DMS114 treated with DMSO at 0.1 percent for 48 hours (cell line): ENCODE data around the gene AADAC.
"Not testable (repeated sequence)": the region's sequence is repeated elsewhere in the genome, so short reads cannot be mapped to it uniquely, and the experiment has no call there.

Source experiments
- DNase-seq: peaks from one replicate; lab custom pipeline; 2025; ENCODE audit not compliant: unreplicated experiment; lab: John Stamatoyannopoulos, UW

AADAC gene

GRCh38 chr3:151813799-151814198, at the start of gene AADAC:
Gene AADAC, plus strand, starts transcription at chr3:151814116. Its CDS starts 47 bp downstream, at chr3:151814163.
- no peak for DNase-seq

- DNase-seq, result not testable (repeated sequence)
These were observed 49.2 kb upstream of the AADAC start for GRCh38 chr3:151764699-151765098.

- no peak for DNase-seq
These were observed 48.2 kb upstream of the AADAC start for GRCh38 chr3:151765685-151766084.

GRCh38 chr3:151766454-151766853, 47.5 kb upstream of the AADAC start:
- no peak for DNase-seq

- no peak for DNase-seq
These were observed 45.5 kb upstream of the AADAC start for GRCh38 chr3:151768393-151768930.

GRCh38 chr3:151769175-151769574, 44.7 kb upstream of the AADAC start:
- no peak for DNase-seq

GRCh38 chr3:151770956-151771355, 43.0 kb upstream of the AADAC start:
- no peak for DNase-seq

- DNase-seq, result no peak
These were observed 41.0 kb upstream of the AADAC start for GRCh38 chr3:151772825-151773480.

GRCh38 chr3:151774235-151774634, 39.7 kb upstream of the AADAC start:
- no peak for DNase-seq

- DNase-seq, result no peak
These were observed 39.0 kb upstream of the AADAC start for GRCh38 chr3:151774910-151775309.

- no peak for DNase-seq
These were observed 38.3 kb upstream of the AADAC start for GRCh38 chr3:151775314-151776258.

- DNase-seq, result no peak
These were observed 37.6 kb upstream of the AADAC start for GRCh38 chr3:151776259-151776740.

- DNase-seq, result no peak
These were observed 36.0 kb upstream of the AADAC start for GRCh38 chr3:151777880-151778279.

- DNase-seq, result no peak
These were observed 26.3 kb upstream of the AADAC start for GRCh38 chr3:151787626-151788025.

GRCh38 chr3:151788401-151788800, 25.5 kb upstream of the AADAC start:
- no peak for DNase-seq

GRCh38 chr3:151789853-151790463, 24.0 kb upstream of the AADAC start:
- no peak for DNase-seq

- DNase-seq, result not testable (repeated sequence)
These were observed 23.2 kb upstream of the AADAC start for GRCh38 chr3:151790763-151791162.

GRCh38 chr3:151792411-151792810, 21.5 kb upstream of the AADAC start:
- DNase-seq, result no peak

GRCh38 chr3:151793636-151794035, 20.3 kb upstream of the AADAC start:
- no peak for DNase-seq

- no peak for DNase-seq
These were observed 19.8 kb upstream of the AADAC start for GRCh38 chr3:151794080-151794479.

- no peak for DNase-seq
These were observed 18.6 kb upstream of the AADAC start for GRCh38 chr3:151795276-151795675.
